Subcutaneous adipose tissue (tissue), 4 donors: ENCODE data around the gene ALOX5AP. TPM values are rescaled to one million over a fixed set of nuclear protein-coding genes. Genes with fewer than 3 reads are reported as not detected.

Source experiments
- CTCF ChIP-seq: fragments of 450-650 bp; IDR thresholded peaks from one replicate; pipeline ENCODE4 v1.5.1; 2016; ENCODE audit warnings: low read depth, mild to moderate bottlenecking, control low read depth, antibody characterized with exemption, moderate library complexity
- total RNA-seq, 4 donors: library from RNA; depleted of rRNA; stranded (reverse); fragments of >200 nt; gene quantifications; one replicate each; pipeline ENCODE4 v1.1.0, GENCODE V29; 2016

The ALOX5AP gene
- 100 to 1,000 TPM in 1 of 4 donors, 10 to 100 TPM in 2, 1 to 10 TPM in 1; 6.6 to 123 (median 58.5) TPM for total RNA-seq

- TF ChIP-seq CTCF: no peak
Measured at GRCh38 chr13:30735025-30735871, at the start of gene ALOX5AP. Gene ALOX5AP, plus strand, starts transcription at chr13:30735543. Its CDS starts 63 bp downstream, at chr13:30735606.

- TF ChIP-seq CTCF: no peak
Measured at GRCh38 chr13:30685987-30686386, 49.4 kb upstream of the ALOX5AP start.

- TF ChIP-seq CTCF: no peak
Measured at GRCh38 chr13:30687601-30688000, 47.7 kb upstream of the ALOX5AP start.

- no peak for TF ChIP-seq CTCF
Measured at GRCh38 chr13:30689752-30690151, 45.6 kb upstream of the ALOX5AP start.

DNA sequence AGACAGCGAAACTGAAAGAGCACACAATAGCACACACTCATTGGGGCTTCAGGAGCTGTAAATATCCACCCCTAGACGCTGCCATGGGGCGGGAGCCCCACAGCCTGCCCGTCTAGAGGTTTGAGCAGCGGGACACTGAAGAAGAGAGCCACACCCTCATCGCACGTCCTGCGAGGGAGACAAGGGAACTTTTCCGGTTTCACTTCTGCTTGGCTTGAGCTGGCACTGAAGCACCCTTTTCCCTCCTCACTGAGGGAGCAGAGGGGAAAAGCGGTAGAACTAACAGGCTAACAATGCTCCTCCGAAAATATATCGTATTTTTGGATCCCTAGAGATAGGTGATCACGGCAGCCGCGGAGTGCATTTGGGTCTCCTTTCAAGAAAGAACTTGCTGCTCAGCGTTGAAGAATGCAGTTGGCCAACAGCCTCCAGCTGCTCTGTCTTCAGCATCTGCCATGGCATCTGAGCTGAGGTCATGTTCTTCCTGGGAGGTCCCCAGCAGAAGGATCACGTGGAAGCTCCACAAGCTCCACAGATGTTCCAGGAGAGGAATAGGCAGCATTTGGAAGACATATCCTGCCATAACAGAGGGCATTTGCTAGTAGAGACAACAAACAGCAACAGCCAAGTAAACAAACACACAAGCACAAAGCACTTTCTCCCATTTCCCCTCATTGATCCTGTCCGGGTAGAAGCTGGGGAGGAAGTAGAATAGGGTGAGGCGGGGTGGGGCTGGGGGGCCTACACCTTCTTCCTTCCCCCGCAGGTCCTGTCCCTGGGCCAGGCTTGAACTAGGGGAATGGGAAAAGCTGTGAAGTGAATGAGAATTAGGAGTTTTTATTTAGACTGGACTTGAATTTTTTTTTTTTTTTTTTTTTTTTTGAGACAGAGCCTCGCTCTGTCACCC is 44.8 kb upstream of the ALOX5AP start:
- TF ChIP-seq CTCF: no peak

- TF ChIP-seq CTCF: no peak
Measured at GRCh38 chr13:30692113-30692512, 43.2 kb upstream of the ALOX5AP start.
